HG02588 (cell line): Measurements from ENCODE around the gene BMP6.

ENCODE experiments used
- ATAC-seq: cut with Tn5 transposase; IDR thresholded peaks from one replicate; pipeline ENCODE4 v1.9.1; 2021; ENCODE audit warnings: mild to moderate bottlenecking, moderate library complexity; ENCODE audit not compliant: unreplicated experiment

The BMP6 gene

GRCh38 chr6:7725849-7726415 is at the start of gene BMP6:
Gene BMP6, plus strand, starts transcription at chr6:7726099. Its CDS starts 857 bp downstream, at chr6:7726956.
- ATAC-seq: peak; percentile 82

GRCh38 chr6:7677229-7677628 is 48.7 kb upstream of the BMP6 start:
- no peak for ATAC-seq

GRCh38 chr6:7680393-7681075 is 45.4 kb upstream of the BMP6 start:
- ATAC-seq: no peak

GRCh38 chr6:7681449-7681848 is 44.5 kb upstream of the BMP6 start:
- ATAC-seq: no peak

- ATAC-seq: no peak
Measured at GRCh38 chr6:7684076-7684475, 41.8 kb upstream of the BMP6 start.

DNA sequence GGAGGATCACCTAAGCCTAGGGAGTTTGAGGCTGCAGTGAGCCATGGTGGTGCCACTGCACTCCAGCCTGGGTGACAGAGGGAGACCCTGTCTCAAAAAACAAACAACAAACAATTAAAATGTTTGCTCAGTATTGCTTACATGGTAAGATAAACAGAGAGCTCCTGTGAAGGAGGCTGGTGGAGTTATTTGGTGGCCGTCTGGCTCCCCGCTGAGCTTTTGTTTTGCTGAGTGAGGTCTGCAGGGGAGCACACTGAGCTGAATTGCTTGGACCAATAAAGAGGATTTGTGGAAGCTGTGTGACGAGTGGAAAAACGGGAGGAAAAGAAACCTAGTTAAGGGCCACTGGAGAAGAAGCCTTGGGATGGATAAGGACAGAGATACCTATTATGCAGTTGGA is 41.1 kb upstream of the BMP6 start:
- ATAC-seq: no peak

GRCh38 chr6:7685276-7685675 is 40.6 kb upstream of the BMP6 start:
- ATAC-seq: no peak

DNA sequence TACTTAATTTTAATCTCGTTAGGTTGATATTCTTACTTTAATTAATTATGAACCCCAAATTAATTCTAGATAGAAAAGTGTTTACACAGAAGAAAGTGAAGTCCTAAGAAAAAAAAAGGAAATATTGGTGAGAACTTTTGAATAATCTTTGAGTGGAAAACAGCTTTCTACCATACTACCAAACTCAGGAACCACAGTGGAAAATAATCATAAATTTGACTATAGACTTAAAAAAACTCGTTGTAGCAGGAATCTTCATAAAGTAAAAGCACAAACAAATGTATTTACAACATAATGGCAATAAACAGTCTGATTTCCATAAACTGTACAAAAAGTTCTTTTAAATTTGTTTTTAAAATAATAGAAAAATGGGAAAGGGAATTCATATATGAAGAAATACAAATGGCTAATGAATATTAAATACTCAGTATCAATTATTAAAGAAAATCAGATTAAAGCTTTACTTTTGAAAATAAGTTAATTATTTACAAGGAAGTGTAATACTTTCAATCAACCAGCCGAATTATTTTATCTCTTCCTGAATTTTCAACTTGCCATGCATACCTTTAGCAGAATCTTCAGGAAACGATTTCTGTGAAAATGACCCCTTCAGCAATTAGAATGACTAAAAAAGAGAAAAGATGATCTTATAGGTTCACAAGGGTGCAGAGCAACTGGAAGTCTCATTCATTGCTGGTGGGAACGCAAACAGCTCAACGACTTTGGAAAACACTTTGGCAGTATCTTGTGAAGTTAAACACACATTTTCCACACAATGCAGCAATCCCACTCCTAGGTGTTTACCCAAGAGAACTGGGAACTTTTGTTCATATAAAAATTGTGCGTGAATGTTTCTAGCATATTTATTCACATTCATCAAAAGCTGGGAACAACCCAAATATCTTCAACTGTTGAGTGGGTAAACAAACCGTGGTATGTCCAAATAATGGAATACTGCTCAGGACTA is 38.5 kb upstream of the BMP6 start:
- ATAC-seq: no peak

DNA sequence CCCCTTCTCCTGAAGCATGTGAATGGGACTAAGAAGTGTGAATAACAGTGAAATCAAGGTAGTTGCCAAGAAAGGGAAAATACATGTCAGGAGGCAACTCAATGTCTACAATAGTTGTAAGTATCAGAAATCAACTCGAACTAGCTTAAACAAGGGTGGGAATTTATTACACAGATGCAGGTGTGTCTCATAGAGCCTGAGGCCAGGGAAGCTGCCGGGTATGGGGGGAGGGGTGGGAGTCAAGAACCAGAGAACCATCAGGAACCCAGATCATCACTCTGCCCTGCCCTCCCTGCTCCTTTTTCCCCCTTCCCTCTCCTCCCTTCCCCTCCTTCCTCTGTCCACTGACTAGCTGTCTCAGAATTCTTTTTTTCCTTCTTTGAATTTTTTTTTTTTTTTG is 34.9 kb upstream of the BMP6 start:
- ATAC-seq: no peak

GRCh38 chr6:7691675-7692452 is 34.0 kb upstream of the BMP6 start:
- no peak for ATAC-seq

DNA sequence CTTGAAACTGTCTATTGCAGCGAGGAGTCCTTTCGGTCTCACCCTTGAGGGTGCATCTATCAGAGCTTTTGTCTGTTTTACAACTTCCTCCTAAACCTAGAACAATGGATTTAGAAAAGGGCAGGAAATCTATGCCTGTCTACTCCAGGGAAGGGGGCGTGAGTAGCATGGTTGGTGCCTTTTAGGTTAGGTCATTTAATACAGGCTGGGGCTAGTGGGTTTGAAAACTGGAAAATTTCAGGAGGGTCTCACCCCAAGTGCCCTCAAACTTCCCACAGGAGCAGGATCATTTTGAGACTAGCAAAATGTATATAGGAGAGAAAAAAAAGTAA is 33.5 kb upstream of the BMP6 start:
- ATAC-seq: no peak

GRCh38 chr6:7693827-7694226 is 32.1 kb upstream of the BMP6 start:
- ATAC-seq: no peak

- ATAC-seq: no peak
Measured at GRCh38 chr6:7696061-7696460, 29.8 kb upstream of the BMP6 start.

DNA sequence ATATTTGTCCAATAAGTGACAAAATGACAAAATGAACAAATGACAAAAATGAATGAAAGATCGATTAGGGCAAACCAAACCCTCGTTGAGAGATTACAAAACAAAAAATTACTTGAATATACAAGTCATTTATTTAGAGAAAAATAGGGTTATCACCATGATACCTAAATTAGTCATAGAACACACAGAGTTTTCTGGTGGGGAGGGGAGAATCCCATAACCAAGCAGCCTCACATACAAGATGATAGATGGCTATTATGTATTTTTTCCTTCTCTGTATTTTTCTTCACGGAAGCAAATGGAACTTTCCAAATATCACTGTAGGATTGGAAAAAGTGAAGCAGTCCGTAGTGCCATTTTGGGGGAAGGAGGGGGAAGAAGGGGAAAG is 28.5 kb upstream of the BMP6 start:
- no peak for ATAC-seq

- ATAC-seq: no peak
Measured at GRCh38 chr6:7697820-7698623, 27.9 kb upstream of the BMP6 start.

- no peak for ATAC-seq
Measured at GRCh38 chr6:7701212-7701834, 24.6 kb upstream of the BMP6 start.

- ATAC-seq: no peak
Measured at GRCh38 chr6:7703148-7703680, 22.7 kb upstream of the BMP6 start.

GRCh38 chr6:7705483-7705882 is 20.4 kb upstream of the BMP6 start:
- no peak for ATAC-seq

GRCh38 chr6:7706269-7706668 is 19.6 kb upstream of the BMP6 start:
- ATAC-seq: no peak

DNA sequence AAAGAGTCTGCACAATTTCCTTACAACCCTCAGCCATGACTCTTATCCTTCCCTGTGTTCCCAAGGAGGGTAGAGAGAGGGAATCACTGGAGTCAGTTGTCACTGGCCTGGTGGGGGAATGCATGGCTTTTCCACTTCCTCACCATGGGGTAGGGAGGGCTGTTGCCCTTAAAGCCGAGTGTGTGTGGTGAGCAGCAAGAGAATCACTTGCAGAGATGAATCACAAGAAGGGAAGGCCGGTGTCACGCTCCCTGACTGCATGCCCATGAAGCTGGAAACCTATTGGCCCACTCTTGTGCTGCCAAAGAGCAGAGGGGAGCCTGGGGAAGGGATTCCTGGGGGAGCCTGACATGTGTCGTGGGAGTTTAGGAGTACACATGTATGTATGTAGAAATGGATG is 18.1 kb upstream of the BMP6 start:
- no peak for ATAC-seq
